Measurements from ENCODE around the gene IQSEC2.

IQSEC2 gene

DNA sequence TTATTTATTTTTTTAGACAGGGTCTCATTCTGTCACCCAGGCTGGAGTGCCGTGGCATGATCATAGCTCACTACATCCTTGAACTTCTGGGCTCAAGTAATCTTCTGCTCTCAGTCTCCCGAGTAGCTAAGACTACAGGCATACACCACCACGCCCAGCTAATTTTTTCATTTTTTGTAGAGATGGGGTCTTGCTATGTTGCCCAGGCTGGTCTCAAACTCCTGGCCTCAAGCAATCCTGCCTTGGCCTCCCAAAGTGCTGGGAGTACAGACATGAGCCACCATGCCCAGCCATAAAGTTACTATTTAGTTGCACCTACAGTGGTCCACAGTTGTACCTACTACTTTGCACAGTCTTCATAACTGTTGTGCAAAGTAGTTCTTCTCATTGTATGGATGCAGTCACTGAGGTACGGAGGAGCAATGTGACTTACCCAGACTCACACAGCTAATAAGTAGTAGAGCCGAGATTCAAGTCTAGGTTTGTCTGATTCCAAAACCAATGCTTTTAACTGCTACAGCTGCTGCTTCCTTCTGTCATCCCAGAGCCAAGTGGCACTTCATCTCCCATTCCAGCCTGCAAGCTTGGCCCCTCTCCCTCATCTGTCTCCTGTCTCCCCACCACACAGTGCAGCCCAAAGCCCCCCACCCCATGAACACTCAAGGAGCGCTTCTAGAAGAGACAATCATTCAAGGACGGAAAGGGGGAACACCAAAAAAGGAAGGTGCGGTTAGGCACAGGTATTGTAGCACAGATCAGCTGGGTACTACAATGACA is 24.0 kb upstream of the IQSEC2 start:
- DNase-seq, result no peak

GRCh38 chrX:53303195-53303594 is 21.8 kb upstream of the IQSEC2 start:
- DNase-seq, result no peak

DNA sequence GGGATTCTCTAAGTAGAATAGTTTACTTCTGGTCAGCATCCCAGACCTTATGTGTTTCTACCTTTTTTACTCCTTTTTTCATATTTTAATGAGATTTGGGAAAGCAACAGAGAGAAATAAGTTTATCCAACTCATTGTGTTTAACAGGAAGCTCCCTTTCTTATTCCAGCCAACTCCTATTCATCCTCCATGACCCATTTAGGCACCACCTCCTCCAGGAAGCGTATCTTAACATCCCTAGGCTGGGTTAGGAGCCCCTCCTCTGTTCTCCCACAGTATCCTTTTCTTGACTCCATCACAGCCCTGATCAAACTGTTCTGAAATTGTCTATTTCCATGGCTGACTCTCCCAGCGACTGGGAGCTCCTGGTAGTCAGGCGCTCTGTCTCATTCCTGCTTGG is 18.8 kb upstream of the IQSEC2 start:
- DNase-seq, result no peak

GRCh38 chrX:53294024-53294648 is 12.8 kb upstream of the IQSEC2 start:
- no peak for DNase-seq

DNA sequence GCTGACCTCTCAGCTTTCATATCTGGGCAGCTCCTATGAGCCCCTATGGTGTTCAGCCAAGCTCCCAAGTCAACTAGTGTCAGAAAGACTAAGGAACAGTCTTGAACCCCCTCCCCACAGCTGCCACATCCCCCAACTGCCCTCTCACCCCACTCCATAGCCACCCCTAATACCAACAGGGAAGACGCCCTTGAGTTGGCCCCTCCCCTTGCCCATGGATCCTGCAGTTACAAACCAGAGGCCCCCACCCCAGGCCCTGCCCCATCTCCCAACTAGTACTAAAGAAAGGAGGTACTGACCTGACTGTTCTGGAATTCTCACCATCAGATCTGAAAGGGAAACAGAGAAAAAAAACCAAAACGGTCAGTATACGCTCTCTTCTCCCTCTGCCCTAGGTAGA is 10.2 kb upstream of the IQSEC2 start:
- no peak for DNase-seq

DNA sequence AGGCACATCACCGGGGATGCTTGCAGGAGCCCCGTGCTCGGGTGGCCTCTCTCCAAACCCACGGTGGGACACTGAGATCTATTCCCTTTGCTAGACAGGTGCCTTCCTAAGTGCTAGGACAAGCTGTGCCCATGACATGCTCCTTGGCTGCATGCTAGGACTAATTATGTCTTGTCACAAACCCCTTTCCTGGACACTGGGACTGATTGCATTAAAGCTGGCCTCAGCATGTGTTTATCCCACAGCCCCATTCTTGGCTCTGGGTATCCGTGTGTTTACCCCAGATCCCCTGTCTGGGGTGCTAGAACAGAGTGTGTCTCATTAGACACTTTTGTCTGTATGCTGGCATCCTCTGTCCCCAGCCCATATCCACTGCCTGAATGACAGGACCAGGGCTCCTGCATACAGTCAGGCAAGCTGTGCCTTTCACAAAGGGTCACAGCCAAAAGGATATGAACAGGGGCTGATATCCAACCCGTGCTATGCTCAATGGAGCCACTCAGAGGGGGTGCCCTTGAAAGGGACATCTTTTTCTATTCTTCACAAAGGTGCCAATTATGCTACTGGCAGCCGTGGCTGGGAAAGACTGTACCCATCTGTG is 9.2 kb upstream of the IQSEC2 start:
- no peak for DNase-seq

DNA sequence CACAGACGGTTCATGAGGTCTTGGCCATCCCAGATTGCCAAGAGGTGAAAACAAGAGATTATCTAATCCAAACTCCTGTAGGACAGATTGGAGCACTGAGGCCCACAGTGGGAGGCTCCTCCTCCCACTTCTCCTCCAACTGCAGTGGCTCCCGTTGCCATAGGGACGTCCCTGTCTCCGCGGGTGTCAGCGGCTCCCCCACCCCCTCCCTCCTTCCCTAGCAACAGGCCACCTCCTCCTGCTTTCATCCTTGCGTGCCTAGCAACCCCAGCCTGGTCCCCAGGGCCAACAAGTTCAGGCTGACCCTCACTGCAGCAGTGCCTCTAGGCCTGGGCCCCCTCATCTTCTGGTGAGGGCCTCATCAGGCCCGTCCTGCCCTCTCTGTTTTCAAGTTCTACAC is 6.8 kb upstream of the IQSEC2 start:
- peak; percentile 13 for DNase-seq

- DNase-seq, result peak; percentile 49
Measured at GRCh38 chrX:53287493-53288138, 6.2 kb upstream of the IQSEC2 start.

- no peak for DNase-seq
Measured at GRCh38 chrX:53286171-53286570, 4.8 kb upstream of the IQSEC2 start.

GRCh38 chrX:53285591-53285990 is 4.2 kb upstream of the IQSEC2 start:
- DNase-seq, result no peak

- DNase-seq, result peak; percentile 37
Measured at GRCh38 chrX:53284684-53285447, 3.5 kb upstream of the IQSEC2 start.

DNA sequence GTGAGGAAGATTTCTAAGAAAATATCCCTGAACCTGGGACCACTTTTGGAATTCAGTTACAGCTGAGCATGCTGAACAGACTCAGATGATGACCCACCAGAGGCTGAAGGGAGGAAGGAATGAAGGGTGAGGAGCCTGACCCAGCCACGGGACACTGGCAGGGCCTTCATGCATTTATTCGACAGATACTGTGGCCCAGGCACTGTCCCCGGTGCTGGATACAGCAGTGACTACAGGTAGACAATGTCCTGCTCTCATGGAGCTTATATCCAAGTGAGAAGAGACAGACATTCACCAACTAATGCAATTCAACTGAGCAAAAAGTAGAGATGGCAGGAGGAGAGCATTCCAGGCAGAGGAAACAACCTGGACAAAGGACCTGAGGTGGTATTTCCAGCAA is 2.2 kb upstream of the IQSEC2 start:
- no peak for DNase-seq

GRCh38 chrX:53283099-53283498 is 1.7 kb upstream of the IQSEC2 start:
- DNase-seq, result no peak

GRCh38 chrX:53281963-53282695 is 745 bp upstream of the IQSEC2 start:
- no peak for DNase-seq

DNA sequence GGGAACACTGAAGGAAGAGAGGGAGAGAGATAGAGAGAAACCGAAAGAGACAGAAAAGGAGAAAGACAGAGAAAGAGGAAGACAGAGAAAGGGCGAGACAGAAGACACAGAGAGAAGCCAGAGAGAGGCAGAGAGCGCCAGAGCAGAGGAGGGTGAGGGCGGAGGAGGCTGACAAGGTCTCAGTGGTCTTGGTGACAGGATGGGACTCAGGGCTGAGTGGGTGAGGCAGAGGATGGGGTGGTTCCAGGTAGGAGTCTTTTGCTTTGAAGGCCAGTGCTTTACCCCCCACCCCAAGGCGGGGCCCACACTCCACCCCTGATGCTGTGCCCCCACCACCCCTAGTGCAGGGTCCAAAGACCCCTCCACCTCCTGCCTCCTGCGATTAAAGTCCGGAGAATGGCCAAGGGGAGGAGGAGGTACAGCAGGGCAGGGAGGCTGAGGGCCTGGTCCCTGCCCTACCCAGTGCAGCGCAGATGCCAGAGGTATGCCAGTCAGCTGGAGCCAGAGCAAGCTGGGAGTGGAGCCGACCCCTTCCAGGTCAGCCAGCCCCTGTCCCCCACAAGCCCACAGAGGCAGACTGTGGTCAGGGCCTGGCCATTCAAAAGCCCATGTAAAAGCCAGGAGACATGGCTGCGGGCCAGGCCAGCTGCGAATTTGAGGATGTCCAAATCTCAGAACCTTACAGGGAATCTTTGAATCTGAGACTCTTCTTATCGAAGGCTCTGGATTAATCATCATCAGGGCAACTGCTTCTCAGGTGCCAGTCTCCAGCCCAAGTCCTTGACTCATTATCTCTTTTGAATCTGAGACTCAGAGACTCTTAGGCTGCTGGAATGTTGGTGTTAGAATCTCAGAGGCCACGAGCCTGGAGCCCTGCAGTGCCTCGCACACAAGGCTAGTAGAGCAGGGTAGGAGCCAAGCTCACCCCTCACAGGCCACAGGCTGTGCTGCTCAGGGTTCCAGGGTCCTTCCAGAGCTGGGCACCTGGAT is 758 bp downstream of the IQSEC2 start:
- DNase-seq, result no peak

DNA sequence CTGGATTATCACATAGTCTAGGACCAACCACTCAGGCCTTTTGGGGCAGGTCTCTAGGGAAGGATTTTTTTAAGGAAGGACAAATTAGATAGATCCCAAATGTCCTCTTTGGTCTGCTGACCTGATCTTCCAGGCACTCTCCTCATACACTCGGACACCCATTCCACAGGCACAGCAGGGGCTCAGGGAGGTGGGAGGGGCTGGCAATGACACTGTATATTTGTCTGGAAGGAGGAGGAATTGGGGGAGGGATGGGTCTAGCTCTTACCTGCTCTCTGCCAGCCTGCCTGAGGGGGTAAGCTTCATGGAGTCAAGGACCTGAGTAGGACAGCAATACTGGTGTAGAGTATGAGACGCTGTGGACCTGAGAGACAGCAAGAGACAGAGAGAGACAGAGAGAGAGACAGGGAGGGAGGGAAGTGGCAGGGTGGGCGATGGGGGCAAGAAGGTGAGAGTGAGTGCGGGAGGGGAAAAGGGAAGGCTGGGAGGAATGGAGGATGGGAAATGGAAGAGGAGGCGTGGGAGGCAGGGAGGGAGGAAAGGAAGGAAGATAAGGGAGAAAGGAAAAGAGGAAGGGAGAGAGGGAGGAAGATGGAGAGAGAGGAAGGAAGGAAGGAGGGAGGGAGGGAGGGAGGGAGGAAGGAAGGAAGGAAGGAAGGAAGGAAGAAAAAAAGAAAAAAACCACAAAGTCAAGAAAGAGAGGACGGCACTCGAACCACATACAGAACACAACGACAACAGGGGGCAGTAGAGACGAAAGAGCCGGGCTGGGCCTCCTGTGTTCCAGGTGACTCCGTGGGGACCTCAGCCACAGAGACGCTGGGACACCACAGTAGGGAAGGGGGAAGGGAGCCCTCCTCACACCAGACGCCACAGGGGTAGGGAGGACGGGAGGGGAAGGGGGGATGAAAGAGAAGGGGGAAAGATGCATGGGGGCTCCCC is 1.8 kb downstream of the IQSEC2 start:
- no peak for DNase-seq

DNA sequence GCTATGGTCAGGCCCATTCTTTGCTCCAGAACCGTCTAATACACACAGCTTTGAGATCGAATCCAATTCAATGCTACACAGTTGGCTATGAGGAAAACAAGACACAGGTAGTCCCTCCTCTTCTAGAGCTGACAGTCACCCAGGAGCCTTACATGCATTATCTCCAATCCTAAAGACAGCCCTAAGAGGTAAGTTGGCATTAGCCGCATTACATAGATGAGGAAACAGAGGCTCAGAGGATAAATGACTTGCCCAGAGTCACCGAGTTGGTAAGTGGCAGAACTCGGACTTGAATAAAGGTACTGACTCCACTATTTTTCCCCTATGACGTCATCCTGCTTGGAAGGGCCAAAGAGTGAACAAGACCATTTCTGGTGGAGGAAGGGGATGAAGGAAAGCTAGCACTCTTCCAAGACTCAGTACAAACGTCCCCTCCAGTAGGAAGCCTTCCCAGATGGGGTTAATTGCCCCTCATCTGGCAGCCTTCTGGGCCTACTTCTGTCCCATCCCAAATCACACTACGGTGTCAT is 8.5 kb downstream of the IQSEC2 start:
- no peak for DNase-seq

GRCh38 chrX:53269536-53270107 is 11.8 kb downstream of the IQSEC2 start:
- no peak for DNase-seq

DNA sequence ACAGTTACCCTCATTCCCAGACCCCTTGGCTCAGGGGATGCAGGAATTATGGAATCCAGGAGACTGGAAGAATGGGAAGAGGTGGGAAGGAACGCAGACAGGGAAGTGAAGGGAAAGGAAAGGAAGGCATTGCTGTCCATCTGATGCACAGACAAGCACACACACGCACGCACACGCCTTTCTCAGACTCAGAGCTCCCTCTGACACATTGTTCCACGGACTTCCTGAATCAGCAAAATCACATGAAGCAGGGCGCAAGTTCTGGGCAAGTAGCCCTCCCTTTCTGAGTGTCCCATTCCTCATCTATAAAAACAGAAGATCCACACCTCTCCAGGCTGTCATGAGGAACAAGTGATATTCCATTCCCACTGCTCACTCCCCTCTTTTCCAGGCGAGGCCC is 13.2 kb downstream of the IQSEC2 start:
- DNase-seq, result no peak

Data from CD4-positive, alpha-beta T cell treated with Interleukin-4 for 4 hours (primary cell).